ENCODE results near the gene ADGRL3. TPM values are rescaled to one million over a fixed set of nuclear protein-coding genes. Genes with fewer than 3 reads are reported as not detected.
A peak's percentile ranks its signal among the peaks of the same experiment; 100 is the strongest.

ADGRL3 gene
- total RNA-seq, 3 donors from 2014 or later, result 4.3 to 10.8 (median 4.3) TPM

GRCh38 chr4:61446941-61447340 lies 246.8 kb downstream of the ADGRL3 start:
- no peak for ATAC-seq
- H3K4me3 ChIP-seq, result no peak overlapping the region
- no peaks in the 10 kb centered on the region for H3K4me1 ChIP-seq (ENCODE audit: low read depth)
- no peak for DNase-seq
- intact Hi-C loops (cut with DNase I, micrococcal nuclease), result no loop called here
- TF ChIP-seq CTCF (IDR thresholded peaks at IDR 0.05), result no peak
- no peaks in the 10 kb centered on the region for H3K36me3 ChIP-seq (ENCODE audit: low read depth)
- no peaks in the 10 kb centered on the region for H3K9me3 ChIP-seq

GRCh38 chr4:61447918-61448317 lies 247.8 kb downstream of the ADGRL3 start:
- no peak for TF ChIP-seq CTCF (IDR thresholded peaks at IDR 0.05)
- intact Hi-C loops (cut with DNase I, micrococcal nuclease), result no loop called here
- Histone ChIP-seq H3K4me1 (ENCODE audit: low read depth) (no peaks in the 10 kb centered on the region), H3K9me3 (no peaks in the 10 kb centered on the region), H3K36me3 (ENCODE audit: low read depth) (no peaks in the 10 kb centered on the region), H3K4me3 (no peak overlapping the region)
- DNase-seq (no peak), ATAC-seq (no peak)

GRCh38 chr4:61451935-61452334 lies 251.8 kb downstream of the ADGRL3 start:
- no peak for TF ChIP-seq CTCF (IDR thresholded peaks at IDR 0.05)
- Histone ChIP-seq H3K4me3 (no peak overlapping the region), H3K4me1 (ENCODE audit: low read depth) (no peaks in the 10 kb centered on the region), H3K36me3 (ENCODE audit: low read depth) (no peaks in the 10 kb centered on the region), H3K9me3 (no peaks in the 10 kb centered on the region)
- intact Hi-C loops (cut with DNase I, micrococcal nuclease), result no loop called here
- ATAC-seq (no peak), DNase-seq (no peak)

- intact Hi-C loops (cut with DNase I, micrococcal nuclease), result no loop called here
- no peaks in the 10 kb centered on the region for H3K36me3 ChIP-seq (ENCODE audit: low read depth)
- no peaks in the 10 kb centered on the region for H3K4me1 ChIP-seq (ENCODE audit: low read depth)
- no peak overlapping the region for H3K4me3 ChIP-seq
- no peak for TF ChIP-seq CTCF (IDR thresholded peaks at IDR 0.05)
- ATAC-seq, result no peak
- H3K9me3 ChIP-seq, result no peaks in the 10 kb centered on the region
- no peak for DNase-seq
Observed at GRCh38 chr4:61461956-61462355, 261.8 kb downstream of the ADGRL3 start.

GRCh38 chr4:61462451-61463326 lies 262.6 kb downstream of the ADGRL3 start:
- no peak for DNase-seq
- no peak overlapping the region for H3K4me3 ChIP-seq
- TF ChIP-seq CTCF (IDR thresholded peaks at IDR 0.05), result no peak
- intact Hi-C loops (cut with DNase I, micrococcal nuclease), result no loop called here
- H3K36me3 ChIP-seq (ENCODE audit: low read depth), result no peaks in the 10 kb centered on the region
- H3K9me3 ChIP-seq, result no peaks in the 10 kb centered on the region
- peak; percentile 18 for ATAC-seq
- H3K4me1 ChIP-seq (ENCODE audit: low read depth), result no peaks in the 10 kb centered on the region
